Activated T-cell treated with anti-CD3 and anti-CD28 coated beads for 1 hour (primary cell): ENCODE results near the gene MRGPRD.

Source experiments
- DNase-seq: peaks from one replicate; pipeline ENCODE4 v3.0.0-alpha.2; 2020; ENCODE audit warnings: low read depth

MRGPRD gene

DNA sequence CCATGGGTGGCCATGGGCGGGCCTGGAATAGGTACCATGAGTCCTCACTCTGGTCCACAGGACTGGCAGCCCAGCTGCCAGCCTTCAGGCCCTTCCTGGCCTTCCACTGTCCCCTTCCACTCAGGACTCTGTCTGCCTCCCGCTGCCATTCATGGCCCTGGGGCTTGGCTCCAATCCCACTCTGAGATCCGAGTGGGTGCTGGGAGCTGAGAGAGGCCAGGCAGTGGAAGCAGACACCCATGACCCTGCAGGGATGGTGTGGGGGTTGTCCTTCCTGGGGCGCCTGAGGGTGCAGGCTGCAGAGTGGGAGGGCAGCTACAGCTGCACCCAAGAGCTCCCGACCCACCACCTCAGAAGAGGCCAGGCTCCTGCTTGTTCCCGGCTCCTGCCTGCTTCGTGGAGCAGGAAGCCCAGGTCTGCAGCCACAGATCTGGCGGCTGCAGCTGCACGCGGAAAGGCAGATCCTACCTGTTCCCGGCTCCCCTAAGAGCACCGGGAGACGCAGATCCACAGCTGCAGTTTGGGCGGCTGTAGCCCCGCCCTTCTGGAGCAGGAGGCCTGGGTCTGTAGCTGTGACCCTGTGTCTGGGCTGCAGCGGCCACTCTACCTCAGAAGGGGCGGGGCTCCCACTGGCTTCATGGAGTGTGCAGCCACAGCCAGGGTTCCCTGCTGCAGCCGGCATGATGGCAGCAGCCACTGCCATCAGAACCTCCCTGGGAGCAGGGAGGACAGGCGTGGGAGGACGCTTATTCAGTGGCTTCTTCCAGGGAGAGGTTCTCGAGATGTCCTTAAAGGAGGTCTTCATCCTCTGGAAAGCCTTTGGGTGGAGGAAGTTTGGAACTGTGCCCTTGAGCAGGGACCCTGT, 49.6 kb downstream of the MRGPRD start:
- no peak for DNase-seq
